ENCODE measurements around the gene SLC7A5.
"Not testable (repeated sequence)": the region's sequence is repeated elsewhere in the genome, so short reads cannot be mapped to it uniquely, and the experiment has no call there.

Gene SLC7A5

GRCh38 chr16:87861300-87862099 is 7.8 kb downstream of the SLC7A5 start:
- DNase-seq (ENCODE audit: low read depth in 3 of 3): not testable (repeated sequence)

GRCh38 chr16:87860553-87861299 is 8.6 kb downstream of the SLC7A5 start:
- DNase-seq (ENCODE audit: low read depth in 3 of 3): no peak

GRCh38 chr16:87858151-87858993 is 10.9 kb downstream of the SLC7A5 start:
- DNase-seq (ENCODE audit: low read depth in 3 of 3): not testable (repeated sequence)

GRCh38 chr16:87856791-87857228 is 12.5 kb downstream of the SLC7A5 start:
- no peak for DNase-seq (ENCODE audit: low read depth in 3 of 3)

- no peak for DNase-seq (ENCODE audit: low read depth in 3 of 3)
These were observed 13.2 kb downstream of the SLC7A5 start for GRCh38 chr16:87855852-87856715.

- no peak for DNase-seq (ENCODE audit: low read depth in 3 of 3)
These were observed 14.2 kb downstream of the SLC7A5 start for GRCh38 chr16:87854907-87855683.

GRCh38 chr16:87854053-87854906 is 15.0 kb downstream of the SLC7A5 start:
- no peak for DNase-seq (ENCODE audit: low read depth in 3 of 3)

- DNase-seq (ENCODE audit: low read depth in 3 of 3): peak; percentile 71 to 87 (median 84)
These were observed 15.8 kb downstream of the SLC7A5 start for GRCh38 chr16:87853411-87854052.

- no peak for DNase-seq (ENCODE audit: low read depth in 3 of 3)
These were observed 17.7 kb downstream of the SLC7A5 start for GRCh38 chr16:87851601-87852000.

- no peak for DNase-seq (ENCODE audit: low read depth in 3 of 3)
These were observed 18.1 kb downstream of the SLC7A5 start for GRCh38 chr16:87851141-87851587.

- DNase-seq (ENCODE audit: low read depth in 3 of 3): peak; percentile 50 to 59 (median 56)
These were observed 19.0 kb downstream of the SLC7A5 start for GRCh38 chr16:87850009-87851006.

- no peak for DNase-seq (ENCODE audit: low read depth in 3 of 3)
These were observed 19.8 kb downstream of the SLC7A5 start for GRCh38 chr16:87849419-87850008.

GRCh38 chr16:87848676-87849345 is 20.5 kb downstream of the SLC7A5 start:
- no peak for DNase-seq (ENCODE audit: low read depth in 3 of 3)

- DNase-seq (ENCODE audit: low read depth in 3 of 3): no peak
These were observed 21.3 kb downstream of the SLC7A5 start for GRCh38 chr16:87847785-87848675.

- DNase-seq (ENCODE audit: low read depth in 3 of 3): no peak
These were observed 21.9 kb downstream of the SLC7A5 start for GRCh38 chr16:87847467-87847784.

All from stimulated activated CD4-positive, alpha-beta T cell treated with anti-CD3 and anti-CD28 coated beads, TNF-alpha, amount 100 ng/mL, for 48 hours (primary cell).